ENCODE results near the gene NOX5. TPM values are rescaled to one million over a fixed set of nuclear protein-coding genes. Genes with fewer than 3 reads are reported as not detected.

Gene NOX5
- total RNA-seq, 2 experiments from 2014 or later: not detected

GRCh38 chr15:69086427-69087204, 72.1 kb downstream of the NOX5 start:
- peaks cover 17% of the 10 kb centered on the region for H3K27me3 Mint-ChIP-seq
- H3K36me3 Mint-ChIP-seq (ENCODE audit: low read depth): no peaks in the 10 kb centered on the region
- H3K27ac Mint-ChIP-seq: no peak overlapping the region
- peaks cover 28% of the 10 kb centered on the region for H3K4me1 Mint-ChIP-seq
- no peak overlapping the region for H3K4me3 Mint-ChIP-seq
- ChIA-PET POLR2A (no interaction called here), CTCF (interaction anchor here (0.5 kb wide), 1 partner anchor 23 kb away, joined by 3 read pairs; no protein-coding TSS in a partner anchor)
- DNase-seq: no peak
- no peaks in the 10 kb centered on the region for H3K9me3 Mint-ChIP-seq

- Mint-ChIP-seq H3K4me3 (no peak overlapping the region), H3K9me3 (no peaks in the 10 kb centered on the region), H3K27me3 (peaks cover 19% of the 10 kb centered on the region), H3K27ac (no peak overlapping the region), H3K4me1 (peaks cover 19% of the 10 kb centered on the region), H3K36me3 (ENCODE audit: low read depth) (no peaks in the 10 kb centered on the region)
- ChIA-PET CTCF (no interaction called here), POLR2A (no interaction called here)
- no peak for DNase-seq
These were observed 73.0 kb downstream of the NOX5 start for GRCh38 chr15:69087366-69087976.

GRCh38 chr15:69088300-69088965, 73.9 kb downstream of the NOX5 start:
- H3K27me3 Mint-ChIP-seq: peaks cover 19% of the 10 kb centered on the region
- CTCF ChIA-PET: no interaction called here
- no peak overlapping the region for H3K27ac Mint-ChIP-seq
- H3K4me3 Mint-ChIP-seq: no peak overlapping the region
- DNase-seq: no peak
- POLR2A ChIA-PET: no interaction called here
- no peaks in the 10 kb centered on the region for H3K9me3 Mint-ChIP-seq
- peaks cover 9% of the 10 kb centered on the region for H3K4me1 Mint-ChIP-seq
- no peaks in the 10 kb centered on the region for H3K36me3 Mint-ChIP-seq (ENCODE audit: low read depth)

DNA sequence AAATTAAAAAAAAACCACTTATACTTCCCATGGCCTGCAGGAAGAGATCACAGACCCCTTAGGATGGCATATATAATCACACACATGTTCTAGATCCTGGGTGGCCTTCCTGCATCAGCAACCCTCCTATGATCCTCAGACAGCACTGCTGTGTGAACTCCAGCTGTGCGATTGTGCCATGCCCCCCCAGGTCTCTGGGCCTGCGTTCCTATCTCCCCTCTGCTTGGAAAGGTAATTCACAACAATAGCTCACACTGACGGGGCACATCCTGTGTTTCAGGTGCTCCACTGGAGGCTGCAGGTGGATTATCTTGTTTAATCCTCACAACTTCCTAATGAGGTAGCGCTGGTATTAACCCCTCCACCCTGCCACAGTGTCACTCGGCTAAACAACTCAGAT, 74.8 kb downstream of the NOX5 start:
- no peak overlapping the region for H3K4me3 Mint-ChIP-seq
- H3K9me3 Mint-ChIP-seq: no peaks in the 10 kb centered on the region
- no peaks in the 10 kb centered on the region for H3K36me3 Mint-ChIP-seq (ENCODE audit: low read depth)
- H3K4me1 Mint-ChIP-seq: peaks cover 4% of the 10 kb centered on the region
- H3K27ac Mint-ChIP-seq: no peak overlapping the region
- no peak for DNase-seq
- POLR2A ChIA-PET: no interaction called here
- CTCF ChIA-PET: no interaction called here
- peaks cover 19% of the 10 kb centered on the region for H3K27me3 Mint-ChIP-seq

DNA sequence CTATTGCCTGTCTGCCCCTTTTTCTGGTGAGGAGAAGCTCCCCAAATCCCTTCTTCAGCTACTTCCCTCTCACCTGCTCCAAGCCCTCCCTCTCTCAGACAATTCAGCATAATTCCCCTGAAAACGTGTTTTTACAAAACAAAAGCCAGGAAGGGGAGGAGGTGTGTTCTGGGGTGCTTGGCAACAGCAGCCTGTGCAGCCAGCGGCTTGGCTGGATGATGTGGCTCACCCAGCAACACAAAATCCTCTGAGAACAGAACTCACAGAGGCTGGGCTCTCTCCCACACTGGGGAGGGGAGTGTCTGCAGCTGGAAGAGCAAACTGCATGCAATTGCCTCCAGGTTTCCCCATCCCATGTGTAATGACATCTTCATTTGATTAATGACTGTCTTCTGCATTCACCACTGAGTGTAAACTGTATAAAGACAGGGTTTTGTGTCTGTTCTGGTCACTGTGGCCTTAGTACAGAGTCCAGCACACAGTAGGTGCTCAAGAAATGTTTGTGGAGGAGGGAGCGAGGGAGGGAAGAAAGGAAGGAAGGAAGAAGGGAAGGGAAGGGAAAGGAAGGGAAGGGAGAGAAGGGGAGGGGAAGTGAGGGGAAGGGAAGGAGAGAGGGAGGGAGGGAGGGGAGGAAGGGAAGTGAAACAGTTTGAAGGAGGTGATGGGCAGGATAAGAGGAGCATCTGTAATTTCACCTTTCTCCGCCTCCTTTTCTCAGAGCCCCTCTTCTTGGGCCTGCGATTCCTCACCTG, 75.9 kb downstream of the NOX5 start:
- DNase-seq: no peak
- no peaks in the 10 kb centered on the region for H3K4me1 Mint-ChIP-seq
- no peak overlapping the region for H3K4me3 Mint-ChIP-seq
- no peak overlapping the region for H3K27ac Mint-ChIP-seq
- no peaks in the 10 kb centered on the region for H3K36me3 Mint-ChIP-seq (ENCODE audit: low read depth)
- CTCF ChIA-PET: no interaction called here
- H3K27me3 Mint-ChIP-seq: peaks cover 16% of the 10 kb centered on the region
- POLR2A ChIA-PET: no interaction called here
- no peaks in the 10 kb centered on the region for H3K9me3 Mint-ChIP-seq

GRCh38 chr15:69091654-69092053, 77.2 kb downstream of the NOX5 start:
- ChIA-PET CTCF (no interaction called here), POLR2A (no interaction called here)
- no peak overlapping the region for H3K4me3 Mint-ChIP-seq
- no peak for DNase-seq
- H3K27me3 Mint-ChIP-seq: peaks cover 19% of the 10 kb centered on the region
- no peaks in the 10 kb centered on the region for H3K36me3 Mint-ChIP-seq (ENCODE audit: low read depth)
- no peaks in the 10 kb centered on the region for H3K9me3 Mint-ChIP-seq
- H3K4me1 Mint-ChIP-seq: no peaks in the 10 kb centered on the region
- H3K27ac Mint-ChIP-seq: no peak overlapping the region

GRCh38 chr15:69092159-69092558, 77.7 kb downstream of the NOX5 start:
- Mint-ChIP-seq H3K9me3 (no peaks in the 10 kb centered on the region), H3K4me3 (no peak overlapping the region), H3K36me3 (ENCODE audit: low read depth) (no peaks in the 10 kb centered on the region), H3K27me3 (peaks cover 20% of the 10 kb centered on the region), H3K27ac (no peak overlapping the region), H3K4me1 (no peaks in the 10 kb centered on the region)
- DNase-seq: no peak
- ChIA-PET POLR2A (no interaction called here), CTCF (no interaction called here)

DNA sequence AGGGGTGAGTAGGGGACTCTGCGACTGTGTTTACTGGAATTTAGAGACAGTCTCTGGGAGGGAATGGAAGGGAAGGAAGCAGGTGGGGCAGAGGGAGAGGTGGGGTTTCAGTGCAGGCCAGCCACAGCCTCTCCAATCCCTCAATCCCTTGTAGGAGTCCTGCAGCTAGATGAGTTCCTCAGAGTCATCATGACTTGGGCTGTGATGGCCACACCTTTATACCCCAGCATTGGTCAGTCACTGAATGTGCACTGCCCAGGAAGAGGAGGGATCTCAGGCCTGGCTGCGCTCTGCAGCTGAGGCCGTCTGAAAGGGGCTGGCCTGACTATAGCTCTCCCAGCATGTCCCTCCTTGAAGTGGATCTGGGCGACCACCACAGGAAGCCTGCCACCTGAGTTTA, 78.6 kb downstream of the NOX5 start:
- Mint-ChIP-seq H3K9me3 (no peaks in the 10 kb centered on the region), H3K4me1 (no peaks in the 10 kb centered on the region), H3K27ac (no peak overlapping the region), H3K27me3 (peaks cover 13% of the 10 kb centered on the region), H3K4me3 (no peak overlapping the region), H3K36me3 (ENCODE audit: low read depth) (no peaks in the 10 kb centered on the region)
- CTCF ChIA-PET: no interaction called here
- POLR2A ChIA-PET: no interaction called here
- DNase-seq: no peak

DNA sequence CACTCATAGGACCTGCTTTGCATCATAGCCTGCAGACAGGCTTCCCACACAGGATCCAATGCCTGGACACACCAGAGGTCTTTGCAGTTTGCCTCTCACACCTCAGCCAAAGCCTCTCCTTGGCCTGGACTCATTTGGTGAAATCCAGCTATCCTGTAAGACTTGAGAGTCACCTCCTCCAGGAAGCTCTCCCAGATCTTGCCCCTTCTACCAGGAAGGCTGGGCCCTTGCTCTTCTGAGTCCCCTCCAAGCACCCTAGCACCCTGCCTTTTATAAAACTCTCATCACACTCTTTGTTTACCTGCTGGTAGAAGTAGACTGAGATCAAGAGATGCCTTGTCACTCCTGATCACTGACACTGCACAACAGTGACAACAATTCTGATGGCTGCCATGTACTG, 79.1 kb downstream of the NOX5 start:
- Mint-ChIP-seq H3K9me3 (no peaks in the 10 kb centered on the region), H3K4me3 (no peak overlapping the region), H3K36me3 (ENCODE audit: low read depth) (no peaks in the 10 kb centered on the region), H3K27ac (no peak overlapping the region), H3K4me1 (no peaks in the 10 kb centered on the region), H3K27me3 (peaks cover 11% of the 10 kb centered on the region)
- ChIA-PET CTCF (no interaction called here), POLR2A (no interaction called here)
- DNase-seq: no peak

DNA sequence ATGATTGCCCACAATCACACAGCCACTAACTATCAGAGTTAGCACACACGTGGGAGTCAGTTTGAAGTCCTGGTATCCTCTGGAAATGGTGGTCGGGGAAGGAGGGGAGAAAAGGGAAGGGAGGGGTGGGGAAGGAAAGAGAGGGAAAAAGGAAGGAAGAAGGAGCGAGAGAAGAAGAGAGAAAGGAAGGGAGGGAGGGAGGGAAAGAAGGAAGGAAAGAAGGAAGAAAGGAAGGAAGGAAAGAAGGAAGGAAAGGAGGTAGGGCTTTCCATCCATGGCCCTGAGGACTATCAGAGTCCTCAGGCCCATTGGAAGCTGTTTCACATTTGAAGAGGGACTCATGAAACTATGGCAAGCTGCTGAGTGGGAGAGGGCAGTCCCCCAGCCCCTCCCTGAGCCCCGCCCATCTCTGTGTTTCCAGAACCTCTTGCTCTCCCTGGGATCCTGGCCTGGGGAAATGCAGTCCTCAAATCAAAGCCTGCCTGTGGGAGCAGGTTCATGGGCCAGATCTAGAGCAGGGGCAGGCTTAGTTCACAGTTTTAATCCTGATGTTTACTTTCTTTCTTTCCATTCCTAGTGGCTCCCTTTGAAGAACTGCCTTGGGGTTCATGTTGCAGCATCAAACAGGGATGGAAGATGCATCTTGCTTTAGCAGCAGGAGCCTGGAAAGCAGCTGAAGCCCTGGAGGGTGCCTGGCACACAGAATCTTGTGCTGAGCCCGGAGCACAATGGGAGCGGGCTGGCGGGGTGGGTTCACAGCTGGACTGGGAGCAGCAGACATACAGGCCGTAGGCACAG, 79.8 kb downstream of the NOX5 start:
- Mint-ChIP-seq H3K4me1 (no peaks in the 10 kb centered on the region), H3K9me3 (no peaks in the 10 kb centered on the region), H3K36me3 (ENCODE audit: low read depth) (no peaks in the 10 kb centered on the region), H3K4me3 (no peak overlapping the region), H3K27ac (no peak overlapping the region), H3K27me3 (peaks cover 11% of the 10 kb centered on the region)
- ChIA-PET CTCF (no interaction called here), POLR2A (no interaction called here)
- no peak for DNase-seq

- no peaks in the 10 kb centered on the region for H3K36me3 Mint-ChIP-seq (ENCODE audit: low read depth)
- no peaks in the 10 kb centered on the region for H3K9me3 Mint-ChIP-seq
- H3K4me3 Mint-ChIP-seq: no peak overlapping the region
- DNase-seq: no peak
- CTCF ChIA-PET: no interaction called here
- H3K27me3 Mint-ChIP-seq: peaks cover 11% of the 10 kb centered on the region
- POLR2A ChIA-PET: no interaction called here
- no peak overlapping the region for H3K27ac Mint-ChIP-seq
- no peaks in the 10 kb centered on the region for H3K4me1 Mint-ChIP-seq
These were observed 80.8 kb downstream of the NOX5 start for GRCh38 chr15:69095274-69095673.

- Mint-ChIP-seq H3K9me3 (no peaks in the 10 kb centered on the region), H3K4me3 (no peak overlapping the region), H3K27ac (no peak overlapping the region), H3K27me3 (peaks cover 10% of the 10 kb centered on the region), H3K36me3 (ENCODE audit: low read depth) (no peaks in the 10 kb centered on the region), H3K4me1 (no peaks in the 10 kb centered on the region)
- CTCF ChIA-PET: interaction anchor here (1.7 kb wide), 1 partner anchor 65 kb away, joined by 3 read pairs; no protein-coding TSS in a partner anchor
- POLR2A ChIA-PET: interaction anchor here (0.5 kb wide), 1 partner anchor 81 kb away, joined by 3 read pairs; no protein-coding TSS in a partner anchor
- DNase-seq: no peak
These were observed 81.7 kb downstream of the NOX5 start for GRCh38 chr15:69096196-69096595.
